ENCODE results near the gene MED15. TPM values are rescaled to one million over a fixed set of nuclear protein-coding genes. Genes with fewer than 3 reads are reported as not detected.

MED15 gene
- total RNA-seq, 1 donor from 2014 or later = 11.4 TPM

- Histone ChIP-seq H2AFZ (replicated peaks) (no peak overlapping the region), H4K20me1 (ENCODE audit: low read depth) (no peaks in the 10 kb centered on the region), H3K9me3 (ENCODE audit: low read depth) (no peaks in the 10 kb centered on the region), H3K4me3 (no peak overlapping the region), H3K36me3 (no peaks in the 10 kb centered on the region), H3K27me3 (no peaks in the 10 kb centered on the region), H3F3A (ENCODE audit: low read depth) (no peaks in the 10 kb centered on the region), H3K27ac (no peak overlapping the region), H3K4me1 (no peaks in the 10 kb centered on the region), H3K79me2 (ENCODE audit: low read depth) (no peaks in the 10 kb centered on the region), H3K4me2 (no peak overlapping the region), H3K9ac (no peak overlapping the region)
- H3K27me3 Mint-ChIP-seq (ENCODE audit: insufficient read depth, low read depth) = no peaks in the 10 kb centered on the region
- H3K4me3 Mint-ChIP-seq = no peak overlapping the region
- no peaks in the 10 kb centered on the region for H3K4me1 Mint-ChIP-seq
- no peak for TF ChIP-seq CTCF (IDR thresholded peaks at IDR 0.05)
- no peak for TF ChIP-seq EZH2phosphoT487 (IDR thresholded peaks at IDR 0.05)
- TF ChIP-seq EZH2 (IDR thresholded peaks at IDR 0.05) = no peak
- H3K27ac Mint-ChIP-seq = no peak overlapping the region
- H3K36me3 Mint-ChIP-seq = no peaks in the 10 kb centered on the region
- H3K9me3 Mint-ChIP-seq = no peaks in the 10 kb centered on the region
- DNase-seq (ENCODE audit: low spot score) = no peak
Observed at GRCh38 chr22:20632518-20632917, 125.1 kb downstream of the MED15 start.

- no peaks in the 10 kb centered on the region for H3K27me3 ChIP-seq
- no peaks in the 10 kb centered on the region for H3K4me1 ChIP-seq
- Mint-ChIP-seq H3K9me3 (no peaks in the 10 kb centered on the region), H3K27me3 (ENCODE audit: insufficient read depth, low read depth) (peaks cover 6% of the 10 kb centered on the region), H3K27ac (no peak overlapping the region), H3K4me3 (no peak overlapping the region), H3K36me3 (no peaks in the 10 kb centered on the region), H3K4me1 (no peaks in the 10 kb centered on the region)
- no peaks in the 10 kb centered on the region for H3K9me3 ChIP-seq (ENCODE audit: low read depth)
- H3K36me3 ChIP-seq = no peaks in the 10 kb centered on the region
- H3K27ac ChIP-seq = no peak overlapping the region
- no peak for DNase-seq (ENCODE audit: low spot score)
- no peaks in the 10 kb centered on the region for H3K79me2 ChIP-seq (ENCODE audit: low read depth)
- H2AFZ ChIP-seq (replicated peaks) = no peak overlapping the region
- H3K4me2 ChIP-seq = no peak overlapping the region
- H3K4me3 ChIP-seq = no peak overlapping the region
- no peaks in the 10 kb centered on the region for H4K20me1 ChIP-seq (ENCODE audit: low read depth)
- no peaks in the 10 kb centered on the region for H3F3A ChIP-seq (ENCODE audit: low read depth)
- no peak for TF ChIP-seq EZH2phosphoT487 (IDR thresholded peaks at IDR 0.05)
- no peak for TF ChIP-seq CTCF (IDR thresholded peaks at IDR 0.05)
- no peak for TF ChIP-seq EZH2 (IDR thresholded peaks at IDR 0.05)
- H3K9ac ChIP-seq = no peak overlapping the region
Observed at GRCh38 chr22:20634560-20635226, 127.3 kb downstream of the MED15 start.

GRCh38 chr22:20635227-20635591, 127.8 kb downstream of the MED15 start:
- Histone ChIP-seq H3K4me2 (no peak overlapping the region), H4K20me1 (ENCODE audit: low read depth) (no peaks in the 10 kb centered on the region), H3K9ac (no peak overlapping the region), H3K27ac (no peak overlapping the region), H3K4me3 (no peak overlapping the region), H3K36me3 (no peaks in the 10 kb centered on the region), H3F3A (ENCODE audit: low read depth) (no peaks in the 10 kb centered on the region), H3K9me3 (ENCODE audit: low read depth) (no peaks in the 10 kb centered on the region), H3K4me1 (no peaks in the 10 kb centered on the region), H2AFZ (replicated peaks) (no peak overlapping the region), H3K79me2 (ENCODE audit: low read depth) (no peaks in the 10 kb centered on the region), H3K27me3 (no peaks in the 10 kb centered on the region)
- Mint-ChIP-seq H3K27me3 (ENCODE audit: insufficient read depth, low read depth) (peaks cover 6% of the 10 kb centered on the region), H3K4me1 (no peaks in the 10 kb centered on the region), H3K4me3 (no peak overlapping the region), H3K27ac (no peak overlapping the region), H3K9me3 (no peaks in the 10 kb centered on the region), H3K36me3 (no peaks in the 10 kb centered on the region)
- no peak for TF ChIP-seq EZH2 (IDR thresholded peaks at IDR 0.05)
- no peak for TF ChIP-seq CTCF (IDR thresholded peaks at IDR 0.05)
- TF ChIP-seq EZH2phosphoT487 (IDR thresholded peaks at IDR 0.05) = no peak
- no peak for DNase-seq (ENCODE audit: low spot score)

Measured in neural progenitor cell (in vitro differentiated cells).